Neural progenitor cell (in vitro differentiated cells): ENCODE measurements around the gene SSBP3. TPM values are rescaled to one million over a fixed set of nuclear protein-coding genes. Genes with fewer than 3 reads are reported as not detected.

Experiments used
- DNase-seq: peaks from one replicate; pipeline ENCODE4 v3.0.0-alpha.2; 2016; ENCODE audit warnings: low spot score
- H2AFZ ChIP-seq: fragments of 200-600 bp; sonication (generic); replicated peaks from 2 replicates; pipeline ENCODE4 v1.6.1; 2016; ENCODE audit warnings: antibody characterized with exemption
- H3F3A ChIP-seq: fragments of 200-600 bp; sonication (generic); 2 replicates; pipeline ENCODE4 v1.6.1; 2016; ENCODE audit warnings: antibody characterized with exemption, low read depth
- H3K27ac ChIP-seq: fragments of 200-600 bp; sonication (generic); 2 replicates; pipeline ENCODE4 v1.5.1; 2016; ENCODE audit warnings: mild to moderate bottlenecking
- H3K27me3 ChIP-seq: fragments of 200-600 bp; sonication (generic); 2 replicates; pipeline ENCODE4 v1.6.1; 2016; ENCODE audit warnings: mild to moderate bottlenecking, moderate library complexity
- H3K36me3 ChIP-seq: fragments of 200-600 bp; sonication (generic); 2 replicates; pipeline ENCODE4 v1.5.1; 2016
- H3K4me1 ChIP-seq: fragments of 200-600 bp; sonication (generic); 2 replicates; pipeline ENCODE4 v1.6.1; 2016; ENCODE audit warnings: mixed run types
- H3K4me2 ChIP-seq: fragments of 200-600 bp; sonication (generic); 2 replicates; pipeline ENCODE4 v1.6.1; 2016
- H3K4me3 ChIP-seq: fragments of 200-600 bp; sonication (generic); 2 replicates; pipeline ENCODE4 v1.5.1; 2016
- H3K79me2 ChIP-seq: fragments of 200-600 bp; sonication (generic); 2 replicates; pipeline ENCODE4 v1.6.1; 2016; ENCODE audit warnings: low read depth
- H3K9ac ChIP-seq: fragments of 200-600 bp; sonication (generic); 2 replicates; pipeline ENCODE4 v1.6.1; 2016
- H3K9me3 ChIP-seq: fragments of 200-600 bp; sonication (generic); 2 replicates; pipeline ENCODE4 v1.5.1; 2016; ENCODE audit warnings: low read depth
- H4K20me1 ChIP-seq: fragments of 200-600 bp; sonication (generic); 2 replicates; pipeline ENCODE4 v1.6.1; 2016; ENCODE audit warnings: low read depth
- H3K27ac Mint-ChIP-seq: 3 replicates; pipeline ENCODE4 v1.8.0; 2021; ENCODE audit warnings: mixed read lengths
- H3K27me3 Mint-ChIP-seq: 2 replicates; pipeline ENCODE4 v1.8.0; 2022; ENCODE audit warnings: low read depth, mild to moderate bottlenecking, inconsistent platforms, moderate library complexity, mixed read lengths; ENCODE audit not compliant: insufficient read depth
- H3K36me3 Mint-ChIP-seq: 3 replicates; pipeline ENCODE4 v1.8.0; 2021; ENCODE audit warnings: mixed read lengths
- H3K4me1 Mint-ChIP-seq: 3 replicates; pipeline ENCODE4 v1.8.0; 2021; ENCODE audit warnings: mixed read lengths
- H3K4me3 Mint-ChIP-seq: 3 replicates; pipeline ENCODE4 v1.8.0; 2021; ENCODE audit warnings: mild to moderate bottlenecking, moderate library complexity, mixed read lengths
- H3K9me3 Mint-ChIP-seq: 3 replicates; pipeline ENCODE4 v1.8.0; 2020; ENCODE audit warnings: mixed read lengths
- EZH2 ChIP-seq: fragments of 200-600 bp; sonication (generic); IDR thresholded peaks from 2 replicates; pipeline ENCODE4 v1.6.1; 2017; ENCODE audit warnings: antibody characterized with exemption, mild to moderate bottlenecking, moderate library complexity
- EZH2phosphoT487 ChIP-seq: fragments of 200-600 bp; sonication (generic); IDR thresholded peaks from 2 replicates; pipeline ENCODE4 v1.6.1; 2017; ENCODE audit warnings: antibody characterized with exemption
- total RNA-seq: library from RNA; depleted of rRNA; stranded (reverse); fragments of >200 nt; gene quantifications from 2 replicates; pipeline ENCODE4 v1.2.3, GENCODE V29; 2015; ENCODE audit warnings: low replicate concordance
- TF ChIP-seq, protein P1 (sequence below): fragments of 200-600 bp; sonication (generic); IDR thresholded peaks from 2 replicates; pipeline ENCODE4 v1.5.1; 2017; ENCODE audit warnings: antibody characterized with exemption, mild to moderate bottlenecking

The SSBP3 gene
- total RNA-seq, 1 donor from 2014 or later, result 53.0 TPM

DNA sequence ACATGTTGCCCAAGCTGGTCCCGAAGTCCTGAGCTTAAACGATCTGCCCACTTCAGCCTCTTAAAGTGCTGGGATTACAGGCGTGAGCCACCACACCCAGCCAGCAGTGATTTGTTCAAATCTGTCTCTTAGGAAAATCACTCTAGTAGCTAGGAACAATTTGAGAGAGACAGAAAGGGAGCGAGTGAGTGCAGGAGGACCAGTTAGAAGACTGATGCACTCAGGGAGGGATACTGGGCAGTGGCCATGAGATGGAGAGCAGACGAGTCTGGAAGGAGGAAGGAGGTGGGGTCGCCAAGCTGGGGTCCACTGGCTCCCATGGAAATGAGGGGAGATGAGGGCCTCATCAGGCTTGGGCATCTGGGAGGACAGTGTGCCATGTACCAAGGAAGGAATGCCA, 23.6 kb upstream of the SSBP3 start:
- H3K27ac ChIP-seq, result no peak overlapping the region
- H3K4me1 Mint-ChIP-seq, result no peaks in the 10 kb centered on the region
- H3K27ac Mint-ChIP-seq, result no peak overlapping the region

DNA sequence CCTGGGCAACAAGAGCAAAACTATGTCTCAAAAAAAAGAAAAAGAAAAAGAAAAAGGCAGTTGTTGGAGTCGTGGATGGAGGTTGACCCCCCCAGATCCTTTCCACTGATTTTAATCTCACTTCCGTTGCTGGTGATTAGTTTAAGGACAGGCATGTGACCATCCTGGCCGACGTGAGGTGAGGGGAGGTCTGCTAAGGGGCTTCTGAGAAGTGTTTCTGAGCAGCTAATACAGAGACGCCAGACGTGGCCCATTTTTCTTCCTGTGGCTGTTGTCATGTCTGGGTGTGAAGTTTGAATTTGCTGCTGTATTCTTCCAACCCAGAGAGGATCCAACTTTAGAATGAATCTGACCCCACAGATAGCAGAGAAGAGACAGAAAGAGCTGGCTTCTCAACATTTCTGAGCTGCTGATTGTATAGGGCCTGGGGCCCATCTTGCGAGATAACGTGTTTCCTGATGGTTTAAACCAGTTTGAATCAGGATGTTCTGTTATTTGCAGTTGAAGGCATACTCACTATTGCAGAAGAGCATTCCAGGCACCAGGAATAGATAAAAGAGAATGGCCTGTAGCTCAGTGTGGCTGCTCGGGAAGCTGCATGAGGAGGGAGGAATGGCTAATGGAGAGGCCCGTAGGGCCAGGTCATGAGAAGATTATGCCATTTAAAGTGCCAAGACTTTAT, 22.8 kb upstream of the SSBP3 start:
- Histone ChIP-seq H3K36me3 (no peaks in the 10 kb centered on the region), H4K20me1 (no peaks in the 10 kb centered on the region), H3K4me2 (no peak overlapping the region), H3K27ac (no peak overlapping the region), H3K27me3 (no peaks in the 10 kb centered on the region), H3K4me1 (no peaks in the 10 kb centered on the region), H2AFZ (no peak overlapping the region), H3K9me3 (no peaks in the 10 kb centered on the region), H3K79me2 (no peaks in the 10 kb centered on the region), H3K9ac (no peak overlapping the region), H3K4me3 (no peak overlapping the region), H3F3A (no peaks in the 10 kb centered on the region)
- H3K36me3 Mint-ChIP-seq, result no peaks in the 10 kb centered on the region
- peaks cover 4% of the 10 kb centered on the region for H3K27me3 Mint-ChIP-seq
- peak overlapping the region; percentile 7 for H3K27ac Mint-ChIP-seq
- no peak overlapping the region for H3K4me3 Mint-ChIP-seq
- no peak for DNase-seq
- H3K4me1 Mint-ChIP-seq, result no peaks in the 10 kb centered on the region
- peaks cover 3% of the 10 kb centered on the region for H3K9me3 Mint-ChIP-seq
- no peak for TF ChIP-seq EZH2phosphoT487
- TF ChIP-seq EZH2, result no peak
- TF ChIP-seq, protein P1, sequence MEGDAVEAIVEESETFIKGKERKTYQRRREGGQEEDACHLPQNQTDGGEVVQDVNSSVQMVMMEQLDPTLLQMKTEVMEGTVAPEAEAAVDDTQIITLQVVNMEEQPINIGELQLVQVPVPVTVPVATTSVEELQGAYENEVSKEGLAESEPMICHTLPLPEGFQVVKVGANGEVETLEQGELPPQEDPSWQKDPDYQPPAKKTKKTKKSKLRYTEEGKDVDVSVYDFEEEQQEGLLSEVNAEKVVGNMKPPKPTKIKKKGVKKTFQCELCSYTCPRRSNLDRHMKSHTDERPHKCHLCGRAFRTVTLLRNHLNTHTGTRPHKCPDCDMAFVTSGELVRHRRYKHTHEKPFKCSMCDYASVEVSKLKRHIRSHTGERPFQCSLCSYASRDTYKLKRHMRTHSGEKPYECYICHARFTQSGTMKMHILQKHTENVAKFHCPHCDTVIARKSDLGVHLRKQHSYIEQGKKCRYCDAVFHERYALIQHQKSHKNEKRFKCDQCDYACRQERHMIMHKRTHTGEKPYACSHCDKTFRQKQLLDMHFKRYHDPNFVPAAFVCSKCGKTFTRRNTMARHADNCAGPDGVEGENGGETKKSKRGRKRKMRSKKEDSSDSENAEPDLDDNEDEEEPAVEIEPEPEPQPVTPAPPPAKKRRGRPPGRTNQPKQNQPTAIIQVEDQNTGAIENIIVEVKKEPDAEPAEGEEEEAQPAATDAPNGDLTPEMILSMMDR, result no peak

More for the DNA sequence above, 23.6 kb upstream of the SSBP3 start:
- no peaks in the 10 kb centered on the region for H3F3A ChIP-seq
- TF ChIP-seq EZH2, result no peak
- TF ChIP-seq, protein P1, result no peak
- TF ChIP-seq EZH2phosphoT487, result no peak
- no peak overlapping the region for H3K4me3 Mint-ChIP-seq
- no peaks in the 10 kb centered on the region for H3K4me1 ChIP-seq
- H3K9me3 Mint-ChIP-seq, result peaks cover 3% of the 10 kb centered on the region
- H3K79me2 ChIP-seq, result no peaks in the 10 kb centered on the region
- H3K27me3 ChIP-seq, result no peaks in the 10 kb centered on the region
- no peak overlapping the region for H3K9ac ChIP-seq
- DNase-seq, result no peak
- no peaks in the 10 kb centered on the region for H3K36me3 Mint-ChIP-seq
- no peak overlapping the region for H2AFZ ChIP-seq
- H3K4me2 ChIP-seq, result no peak overlapping the region
- H3K27me3 Mint-ChIP-seq, result peaks cover 4% of the 10 kb centered on the region
- H3K4me3 ChIP-seq, result no peak overlapping the region
- H3K9me3 ChIP-seq, result no peaks in the 10 kb centered on the region
- no peaks in the 10 kb centered on the region for H4K20me1 ChIP-seq
- no peaks in the 10 kb centered on the region for H3K36me3 ChIP-seq

DNA sequence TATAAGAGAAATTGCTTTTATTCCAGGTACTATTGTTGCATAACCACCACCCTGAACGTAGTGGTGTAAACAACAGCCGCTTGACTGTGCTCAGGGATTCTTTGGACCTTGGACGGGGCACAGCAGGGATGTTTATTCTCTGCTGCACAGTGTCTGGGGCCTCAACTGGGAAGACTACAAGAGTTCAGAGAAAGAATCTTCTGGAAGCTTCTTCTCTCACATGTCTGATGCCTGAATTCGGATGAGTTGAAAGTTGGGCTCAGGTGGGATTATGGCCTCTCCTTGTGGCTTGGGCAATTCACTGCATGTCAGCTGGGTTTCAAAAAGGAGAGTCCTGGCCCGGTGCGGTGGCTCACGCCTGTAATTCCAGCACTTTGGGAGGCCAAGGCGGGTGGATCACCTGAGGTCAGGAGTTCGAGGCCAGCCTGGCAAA, 19.0 kb upstream of the SSBP3 start:
- Histone ChIP-seq H4K20me1 (no peaks in the 10 kb centered on the region), H3K4me3 (no peak overlapping the region), H3F3A (no peaks in the 10 kb centered on the region), H3K4me2 (no peak overlapping the region), H3K27me3 (no peaks in the 10 kb centered on the region), H3K9ac (no peak overlapping the region), H3K4me1 (no peaks in the 10 kb centered on the region), H3K27ac (no peak overlapping the region), H3K36me3 (no peaks in the 10 kb centered on the region), H3K79me2 (no peaks in the 10 kb centered on the region), H3K9me3 (no peaks in the 10 kb centered on the region), H2AFZ (no peak overlapping the region)
- Mint-ChIP-seq H3K9me3 (peaks cover 3% of the 10 kb centered on the region), H3K4me1 (peaks cover 3% of the 10 kb centered on the region), H3K27me3 (peaks cover 2% of the 10 kb centered on the region), H3K36me3 (no peaks in the 10 kb centered on the region), H3K4me3 (no peak overlapping the region), H3K27ac (peak overlapping the region; percentile 79)
- TF ChIP-seq, protein P1, result no peak
- no peak for TF ChIP-seq EZH2
- no peak for TF ChIP-seq EZH2phosphoT487
- no peak for DNase-seq
